ENCODE results near the gene ADAMTS13.

ADAMTS13 gene

DNA sequence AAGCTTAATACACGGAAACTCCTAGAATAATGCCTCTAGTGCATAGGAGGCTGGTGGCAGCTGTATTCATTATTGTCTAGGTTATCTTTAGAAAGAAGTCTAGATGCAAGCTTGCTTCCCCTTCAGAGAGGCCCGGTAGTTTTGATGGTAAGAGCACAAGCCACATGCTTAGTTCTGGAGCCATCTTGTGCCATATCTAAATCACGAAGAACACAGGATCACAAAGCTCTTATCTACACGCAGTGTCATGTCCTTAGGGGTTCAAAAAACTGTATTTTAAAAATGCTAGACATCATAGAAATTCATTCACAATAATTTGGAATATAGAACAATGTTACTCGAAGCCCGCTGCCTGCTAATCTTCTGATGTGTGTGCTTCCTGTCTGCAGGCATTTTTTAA is 43.8 kb downstream of the ADAMTS13 start:
- TF ChIP-seq, protein P1, sequence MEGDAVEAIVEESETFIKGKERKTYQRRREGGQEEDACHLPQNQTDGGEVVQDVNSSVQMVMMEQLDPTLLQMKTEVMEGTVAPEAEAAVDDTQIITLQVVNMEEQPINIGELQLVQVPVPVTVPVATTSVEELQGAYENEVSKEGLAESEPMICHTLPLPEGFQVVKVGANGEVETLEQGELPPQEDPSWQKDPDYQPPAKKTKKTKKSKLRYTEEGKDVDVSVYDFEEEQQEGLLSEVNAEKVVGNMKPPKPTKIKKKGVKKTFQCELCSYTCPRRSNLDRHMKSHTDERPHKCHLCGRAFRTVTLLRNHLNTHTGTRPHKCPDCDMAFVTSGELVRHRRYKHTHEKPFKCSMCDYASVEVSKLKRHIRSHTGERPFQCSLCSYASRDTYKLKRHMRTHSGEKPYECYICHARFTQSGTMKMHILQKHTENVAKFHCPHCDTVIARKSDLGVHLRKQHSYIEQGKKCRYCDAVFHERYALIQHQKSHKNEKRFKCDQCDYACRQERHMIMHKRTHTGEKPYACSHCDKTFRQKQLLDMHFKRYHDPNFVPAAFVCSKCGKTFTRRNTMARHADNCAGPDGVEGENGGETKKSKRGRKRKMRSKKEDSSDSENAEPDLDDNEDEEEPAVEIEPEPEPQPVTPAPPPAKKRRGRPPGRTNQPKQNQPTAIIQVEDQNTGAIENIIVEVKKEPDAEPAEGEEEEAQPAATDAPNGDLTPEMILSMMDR (IDR thresholded peaks at IDR 0.05; ENCODE audit: low read depth, low read length): no peak
- no peak overlapping the region for H3K4me3 ChIP-seq (ENCODE audit: low read depth, low read length)

DNA sequence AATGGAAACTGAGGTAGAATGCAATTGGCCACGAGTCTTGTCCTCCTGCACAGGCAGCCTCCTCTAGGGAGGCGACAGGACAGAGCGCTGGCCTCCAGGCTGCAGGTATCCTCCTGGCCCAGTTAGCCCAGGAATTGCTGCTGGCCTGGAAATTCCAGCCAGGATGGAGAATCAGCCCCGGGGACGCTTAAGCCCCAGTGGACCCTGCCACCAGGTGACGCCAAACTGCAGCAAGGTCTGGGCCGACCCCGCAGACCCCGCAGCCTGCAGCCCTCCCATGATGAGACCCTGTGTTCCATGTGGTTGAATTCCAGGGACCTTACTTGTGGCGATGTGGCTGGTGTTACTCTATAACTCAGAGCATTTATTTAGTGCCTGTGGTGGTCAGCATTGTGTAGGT is 44.9 kb downstream of the ADAMTS13 start:
- no peak overlapping the region for H3K4me3 ChIP-seq (ENCODE audit: low read depth, low read length)
- TF ChIP-seq, protein P1 (IDR thresholded peaks at IDR 0.05; ENCODE audit: low read depth, low read length): no peak

DNA sequence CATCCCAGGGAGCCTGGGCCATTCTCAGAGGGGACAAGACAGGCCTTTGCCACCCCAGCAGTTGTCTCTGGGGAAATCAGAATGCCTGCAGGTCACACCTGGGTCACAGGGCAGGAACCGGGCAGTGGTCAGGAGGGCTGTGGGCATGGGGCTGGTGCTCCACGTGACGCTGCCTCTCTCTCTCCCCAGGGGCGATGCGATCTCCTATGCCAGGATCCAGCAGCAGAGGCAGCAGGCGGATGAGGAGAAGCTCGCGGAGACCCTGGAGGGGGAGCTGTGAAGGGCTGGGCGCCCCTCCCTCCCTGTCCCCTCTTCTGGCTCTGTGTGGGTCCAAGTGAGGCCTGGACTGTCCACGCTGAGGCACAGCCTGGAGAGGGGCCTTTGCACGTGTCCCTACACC is 46.2 kb downstream of the ADAMTS13 start:
- TF ChIP-seq, protein P1 (IDR thresholded peaks at IDR 0.05; ENCODE audit: low read depth, low read length): no peak
- no peak overlapping the region for H3K4me3 ChIP-seq (ENCODE audit: low read depth, low read length)

DNA sequence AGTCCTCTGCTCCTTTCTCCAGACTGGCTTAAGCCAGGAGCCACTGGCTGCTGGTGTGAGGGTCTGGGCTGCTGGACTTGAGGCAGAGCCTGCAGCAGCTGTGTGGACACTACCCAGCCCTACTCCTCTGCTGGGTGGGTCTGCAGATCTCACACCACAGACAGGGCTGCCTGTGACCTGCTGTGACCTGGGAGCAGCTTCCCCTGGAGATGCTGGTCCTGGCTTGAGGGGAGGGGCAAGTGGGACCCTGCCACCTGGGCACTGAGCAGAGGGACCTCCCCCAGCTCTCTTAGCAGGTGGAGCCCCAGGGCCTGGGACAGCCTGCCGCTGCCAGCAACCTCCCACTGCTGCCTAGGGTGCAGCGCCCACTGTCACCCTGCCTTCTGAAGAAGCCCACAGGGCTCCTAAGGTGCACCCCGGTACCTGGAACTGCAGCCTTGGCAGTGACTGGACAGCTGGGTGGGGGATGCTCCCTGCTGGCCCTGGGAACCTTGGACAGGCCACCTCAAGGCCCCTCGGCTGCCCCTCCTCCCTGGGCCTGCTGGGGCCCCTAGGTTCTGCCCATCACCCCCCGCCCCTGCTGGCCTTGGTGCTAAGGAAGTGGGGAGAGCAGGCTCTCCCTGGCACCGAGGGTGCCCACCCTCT is 46.7 kb downstream of the ADAMTS13 start:
- TF ChIP-seq, protein P1 (IDR thresholded peaks at IDR 0.05; ENCODE audit: low read depth, low read length): no peak
- no peak overlapping the region for H3K4me3 ChIP-seq (ENCODE audit: low read depth, low read length)

DNA sequence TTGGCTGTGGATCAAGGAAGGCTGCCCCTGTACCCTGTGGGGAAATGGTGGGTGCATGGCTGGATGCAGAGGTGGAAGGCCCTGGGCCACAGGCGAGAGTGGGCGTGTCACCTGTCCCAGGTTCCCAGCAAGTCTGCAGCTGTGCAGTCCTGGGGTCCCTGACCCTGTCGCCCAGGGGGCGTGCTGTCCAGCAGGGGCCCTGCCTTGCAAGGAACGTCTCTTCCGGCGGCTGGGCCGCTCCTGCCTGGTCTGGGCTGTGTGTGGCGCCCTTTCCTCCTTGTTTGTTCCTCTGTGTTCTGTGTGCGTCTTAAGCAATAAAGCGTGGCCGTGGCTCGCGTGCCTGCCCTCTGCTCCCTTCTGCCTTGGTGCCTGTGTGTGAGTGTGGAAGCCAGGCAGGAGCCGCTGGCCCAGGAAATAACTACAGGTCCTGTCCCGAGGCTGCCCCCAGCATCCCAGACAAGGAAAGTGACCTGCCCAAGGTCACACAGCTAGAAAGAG is 48.3 kb downstream of the ADAMTS13 start:
- no peak overlapping the region for H3K4me3 ChIP-seq (ENCODE audit: low read depth, low read length)
- TF ChIP-seq, protein P1 (IDR thresholded peaks at IDR 0.05; ENCODE audit: low read depth, low read length): no peak

DNA sequence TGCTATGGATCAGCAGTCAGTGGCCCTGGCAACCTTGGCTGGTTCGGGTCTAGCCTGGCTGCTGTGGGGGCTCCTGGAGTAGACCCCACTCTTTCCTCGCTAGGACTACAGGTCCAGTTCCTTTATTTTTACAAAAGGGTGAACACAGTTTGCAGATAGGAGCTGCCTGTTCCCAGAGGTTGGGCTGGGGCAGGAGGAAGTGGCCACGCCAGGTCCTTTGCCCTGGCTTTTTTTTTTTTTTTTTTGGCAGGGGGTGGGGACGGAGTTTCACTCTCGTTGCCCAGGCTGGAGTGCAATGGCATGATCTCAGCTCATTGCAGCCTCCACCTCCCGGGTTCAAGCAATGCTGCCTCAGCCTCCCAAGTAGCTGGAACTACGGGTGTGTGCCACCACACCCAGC is 48.8 kb downstream of the ADAMTS13 start:
- no peak overlapping the region for H3K4me3 ChIP-seq (ENCODE audit: low read depth, low read length)
- TF ChIP-seq, protein P1 (IDR thresholded peaks at IDR 0.05; ENCODE audit: low read depth, low read length): no peak

DNA sequence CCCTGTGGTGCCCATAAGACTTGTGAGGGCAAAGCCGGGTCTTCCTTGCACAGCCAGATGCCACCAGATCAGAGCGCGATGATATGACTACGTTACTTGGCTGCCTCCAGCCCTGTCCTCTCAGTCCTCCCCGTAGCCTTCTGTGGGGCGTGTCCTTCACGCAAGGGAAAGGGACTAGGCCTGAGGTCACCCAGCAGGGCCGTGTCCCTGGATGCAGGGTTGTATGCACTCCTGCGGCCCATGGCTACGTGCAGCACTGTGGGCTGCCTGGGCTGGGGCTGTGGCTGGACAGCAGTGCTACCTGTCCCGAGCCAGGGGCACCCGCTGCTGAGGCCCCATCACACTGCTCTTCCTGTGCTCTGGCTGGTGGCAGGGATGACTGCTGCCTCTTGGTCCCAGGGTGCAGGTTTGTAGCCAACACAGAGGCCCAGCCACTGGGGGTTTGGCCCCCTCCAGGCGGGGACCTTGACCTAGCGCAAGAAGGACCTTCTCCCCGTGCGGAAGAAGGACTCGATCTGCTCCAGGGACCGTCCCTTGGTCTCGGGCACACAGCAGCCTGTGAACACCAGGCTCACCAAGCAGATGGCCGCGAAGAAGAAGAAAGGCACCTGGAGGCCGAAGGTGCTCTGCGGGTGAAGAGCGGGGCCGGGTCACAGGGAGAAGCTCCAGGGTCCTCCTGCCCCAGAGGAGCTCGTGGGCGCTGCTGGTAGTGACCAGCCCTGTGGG is 49.5 kb downstream of the ADAMTS13 start:
- TF ChIP-seq, protein P1 (IDR thresholded peaks at IDR 0.05; ENCODE audit: low read depth, low read length): no peak
- no peak overlapping the region for H3K4me3 ChIP-seq (ENCODE audit: low read depth, low read length)

Data from WI38 (cell line).